Nephron (organoid): Measurements from ENCODE around the gene GP9.

Experiments used
- H3K27ac Mint-ChIP-seq, 3 experiments: 2 replicates each; pipeline ENCODE4 v1.8.0; 2020; ENCODE audit warnings: mixed read lengths in 3 of 3, mild to moderate bottlenecking in 2 of 3, moderate library complexity in 1 of 3
- H3K27me3 Mint-ChIP-seq: 2 replicates; pipeline ENCODE4 v1.8.0; 2021; ENCODE audit warnings: low read depth, mild to moderate bottlenecking, moderate library complexity, mixed read lengths
- H3K36me3 Mint-ChIP-seq: 2 replicates; pipeline ENCODE4 v1.8.0; 2020; ENCODE audit warnings: low read depth, mixed read lengths
- H3K4me1 Mint-ChIP-seq: 2 replicates; pipeline ENCODE4 v1.8.0; 2020; ENCODE audit warnings: mixed read lengths
- H3K4me3 Mint-ChIP-seq, 3 experiments: 2 replicates each; pipeline ENCODE4 v1.8.0; 2020; ENCODE audit warnings: mild to moderate bottlenecking in 3 of 3, mixed read lengths in 3 of 3, moderate library complexity in 2 of 3
- H3K9me3 Mint-ChIP-seq: 2 replicates; pipeline ENCODE4 v1.8.0; 2020; ENCODE audit warnings: mixed read lengths
- TF ChIP-seq, protein P1 (sequence below), 3 experiments: fragments of 200-600 bp; sonication (generic); IDR thresholded peaks; one replicate each; pipeline ENCODE4 v1.5.0; 2021; ENCODE audit warnings: antibody characterized with exemption in 3 of 3; ENCODE audit not compliant: unreplicated experiment in 3 of 3

Gene GP9

GRCh38 chr3:129056451-129057173, 4.0 kb upstream of the GP9 start:
- TF ChIP-seq, protein P1, sequence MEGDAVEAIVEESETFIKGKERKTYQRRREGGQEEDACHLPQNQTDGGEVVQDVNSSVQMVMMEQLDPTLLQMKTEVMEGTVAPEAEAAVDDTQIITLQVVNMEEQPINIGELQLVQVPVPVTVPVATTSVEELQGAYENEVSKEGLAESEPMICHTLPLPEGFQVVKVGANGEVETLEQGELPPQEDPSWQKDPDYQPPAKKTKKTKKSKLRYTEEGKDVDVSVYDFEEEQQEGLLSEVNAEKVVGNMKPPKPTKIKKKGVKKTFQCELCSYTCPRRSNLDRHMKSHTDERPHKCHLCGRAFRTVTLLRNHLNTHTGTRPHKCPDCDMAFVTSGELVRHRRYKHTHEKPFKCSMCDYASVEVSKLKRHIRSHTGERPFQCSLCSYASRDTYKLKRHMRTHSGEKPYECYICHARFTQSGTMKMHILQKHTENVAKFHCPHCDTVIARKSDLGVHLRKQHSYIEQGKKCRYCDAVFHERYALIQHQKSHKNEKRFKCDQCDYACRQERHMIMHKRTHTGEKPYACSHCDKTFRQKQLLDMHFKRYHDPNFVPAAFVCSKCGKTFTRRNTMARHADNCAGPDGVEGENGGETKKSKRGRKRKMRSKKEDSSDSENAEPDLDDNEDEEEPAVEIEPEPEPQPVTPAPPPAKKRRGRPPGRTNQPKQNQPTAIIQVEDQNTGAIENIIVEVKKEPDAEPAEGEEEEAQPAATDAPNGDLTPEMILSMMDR (IDR thresholded peaks at IDR 0.05; ENCODE audit: unreplicated experiment in 3 of 3), result no peak
- Mint-ChIP-seq H3K27me3 (peaks cover 22% of the 10 kb centered on the region), H3K27ac (no peak overlapping the region), H3K9me3 (no peaks in the 10 kb centered on the region), H3K36me3 (no peaks in the 10 kb centered on the region), H3K4me1 (peaks cover 26% of the 10 kb centered on the region), H3K4me3 (no peak overlapping the region)

DNA sequence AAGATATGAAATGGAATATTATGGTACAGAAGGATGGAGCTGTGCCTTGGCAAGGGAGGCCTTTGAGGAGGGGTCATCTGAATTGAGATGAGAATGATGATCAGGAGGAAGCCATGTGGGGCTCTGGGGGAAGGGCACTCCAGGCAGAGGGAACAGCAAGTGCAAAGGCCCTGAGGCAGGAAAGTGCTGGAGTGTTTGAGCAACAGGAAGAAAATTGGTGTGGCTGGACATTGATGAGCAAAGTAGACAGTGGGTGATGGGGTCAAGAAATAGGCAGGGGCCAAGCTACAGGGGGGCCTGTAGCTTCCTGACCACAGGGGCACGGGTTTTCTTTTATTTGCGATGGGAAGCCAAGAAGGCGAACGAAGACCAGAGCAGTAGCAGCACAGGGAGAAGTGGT, 3.3 kb upstream of the GP9 start:
- H3K27ac Mint-ChIP-seq, result no peak overlapping the region
- no peaks in the 10 kb centered on the region for H3K9me3 Mint-ChIP-seq
- H3K4me3 Mint-ChIP-seq, result no peak overlapping the region
- peaks cover 20% of the 10 kb centered on the region for H3K4me1 Mint-ChIP-seq
- H3K36me3 Mint-ChIP-seq, result no peaks in the 10 kb centered on the region
- H3K27me3 Mint-ChIP-seq, result peaks cover 22% of the 10 kb centered on the region
- TF ChIP-seq, protein P1 (IDR thresholded peaks at IDR 0.05; ENCODE audit: unreplicated experiment in 3 of 3), result no peak

DNA sequence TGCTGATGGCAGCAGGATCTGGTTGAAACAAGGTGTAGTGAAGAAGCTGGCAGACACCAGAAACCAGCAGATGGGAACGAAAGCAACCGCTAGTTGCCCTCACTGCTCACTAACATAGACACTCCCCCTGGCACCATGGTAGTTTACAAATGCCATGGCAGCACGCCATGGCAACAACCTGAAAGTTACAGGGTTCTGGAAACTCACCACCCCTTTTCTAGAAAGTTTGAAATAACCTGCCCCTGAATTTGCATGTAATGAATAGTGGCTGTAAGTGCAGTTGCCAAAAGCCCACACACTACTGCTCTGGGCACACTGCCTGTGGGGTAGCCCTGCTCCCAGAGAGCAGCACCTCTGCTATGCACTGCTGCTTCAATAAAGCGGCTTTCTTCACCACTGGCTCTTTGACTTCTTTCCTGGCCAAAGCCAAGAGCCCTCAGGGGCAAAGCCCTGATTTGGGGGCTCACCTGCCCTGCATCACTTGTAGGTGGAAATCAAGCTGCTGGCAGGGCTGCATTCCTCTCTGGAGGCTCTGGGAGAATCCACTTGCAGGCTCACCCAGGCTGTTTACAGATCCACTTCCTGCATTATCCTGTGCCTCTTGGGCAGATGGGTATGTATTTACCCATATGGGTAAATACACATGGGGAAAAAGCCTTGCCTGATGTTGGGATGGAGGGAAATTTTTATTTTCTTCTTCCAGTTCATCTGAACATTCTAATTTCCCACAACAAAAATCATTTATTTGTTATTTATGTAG, 2.0 kb upstream of the GP9 start:
- H3K4me1 Mint-ChIP-seq, result peaks cover 8% of the 10 kb centered on the region
- TF ChIP-seq, protein P1 (IDR thresholded peaks at IDR 0.05; ENCODE audit: unreplicated experiment in 3 of 3), result no peak
- H3K36me3 Mint-ChIP-seq, result no peaks in the 10 kb centered on the region
- H3K27me3 Mint-ChIP-seq, result peaks cover 22% of the 10 kb centered on the region
- peak overlapping the region in 1 of 3 experiments; percentile 1 for H3K27ac Mint-ChIP-seq
- no peaks in the 10 kb centered on the region for H3K9me3 Mint-ChIP-seq
- no peak overlapping the region for H3K4me3 Mint-ChIP-seq

GRCh38 chr3:129059311-129059958, 1.1 kb upstream of the GP9 start:
- Mint-ChIP-seq H3K4me1 (peaks cover 6% of the 10 kb centered on the region), H3K27ac (no peak overlapping the region), H3K27me3 (peaks cover 22% of the 10 kb centered on the region), H3K36me3 (no peaks in the 10 kb centered on the region), H3K9me3 (no peaks in the 10 kb centered on the region), H3K4me3 (no peak overlapping the region)
- TF ChIP-seq, protein P1 (IDR thresholded peaks at IDR 0.05; ENCODE audit: unreplicated experiment in 3 of 3), result no peak

DNA sequence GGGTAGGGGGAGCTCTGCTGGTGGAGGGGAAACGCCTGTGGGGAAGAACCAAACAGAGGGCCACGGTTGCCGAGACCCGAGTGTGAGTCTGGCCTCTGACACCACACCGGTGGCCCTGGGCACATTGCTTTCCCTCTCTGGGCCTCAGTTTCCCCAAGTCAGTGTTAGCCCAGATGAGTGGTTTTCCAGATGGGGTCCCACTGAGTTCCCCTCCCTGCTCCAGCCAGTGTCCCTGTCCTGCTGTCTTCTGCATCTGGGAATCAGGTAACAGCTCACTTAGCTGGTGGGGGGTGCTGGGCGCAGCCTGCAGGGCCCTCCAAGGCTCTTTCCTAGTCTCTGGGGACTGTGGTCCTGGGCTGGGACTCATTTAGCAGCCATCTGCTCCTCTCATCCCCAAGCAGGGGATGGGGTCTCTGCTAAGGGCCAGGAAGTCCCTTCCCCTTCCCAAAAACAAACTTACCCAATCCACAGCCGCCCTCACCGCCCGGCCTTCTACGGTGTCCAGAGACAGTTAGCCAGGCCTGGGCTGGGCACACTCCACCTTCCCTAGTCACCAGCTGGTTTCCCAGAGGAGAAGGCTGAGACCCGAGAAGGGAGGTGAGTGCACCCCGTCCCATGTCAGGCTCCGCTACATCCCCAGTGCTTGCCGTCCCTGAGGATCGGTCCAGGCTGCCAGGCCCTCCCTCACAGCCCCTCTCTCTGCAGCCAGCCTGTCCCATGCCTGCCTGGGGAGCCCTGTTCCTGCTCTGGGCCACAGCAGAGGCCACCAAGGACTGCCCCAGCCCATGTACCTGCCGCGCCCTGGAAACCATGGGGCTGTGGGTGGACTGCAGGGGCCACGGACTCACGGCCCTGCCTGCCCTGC, 676 bp downstream of the GP9 start:
- Mint-ChIP-seq H3K4me3 (no peak overlapping the region), H3K9me3 (no peaks in the 10 kb centered on the region), H3K27ac (no peak overlapping the region), H3K4me1 (peaks cover 6% of the 10 kb centered on the region), H3K36me3 (no peaks in the 10 kb centered on the region), H3K27me3 (peaks cover 18% of the 10 kb centered on the region)
- TF ChIP-seq, protein P1 (IDR thresholded peaks at IDR 0.05; ENCODE audit: unreplicated experiment in 3 of 3), result no peak
